HEK293 (cell line): Measurements from ENCODE around the gene RHOT1.

Experiments used
- BCL11A ChIP-seq: fragments of 450-650 bp; formaldehyde crosslinking; IDR thresholded peaks from 2 replicates; pipeline ENCODE4 v1.5.1; 2016; ENCODE audit warnings: low read depth, missing biosample characterization, missing genetic modification characterization
- GLI2 ChIP-seq: fragments of 450-650 bp; formaldehyde crosslinking; IDR thresholded peaks from 2 replicates; pipeline ENCODE4; 2017; ENCODE audit warnings: missing biosample characterization, missing genetic modification characterization, low read depth, borderline replicate concordance
- KLF10 ChIP-seq: fragments of 450-650 bp; IDR thresholded peaks from 2 replicates; pipeline ENCODE4 v1.5.1; 2018; ENCODE audit warnings: missing biosample characterization, mild to moderate bottlenecking, missing genetic modification characterization
- KLF16 ChIP-seq: fragments of 450-650 bp; formaldehyde crosslinking; IDR thresholded peaks from 2 replicates; pipeline ENCODE4 v1.5.1; 2017; ENCODE audit warnings: missing biosample characterization, missing genetic modification characterization
- KLF7 ChIP-seq: fragments of 450-650 bp; formaldehyde crosslinking; IDR thresholded peaks from 2 replicates; pipeline ENCODE4 v1.5.1; 2016; ENCODE audit warnings: missing biosample characterization, missing genetic modification characterization, borderline replicate concordance
- KLF8 ChIP-seq: fragments of 450-650 bp; formaldehyde crosslinking; IDR thresholded peaks from 2 replicates; pipeline ENCODE4 v1.5.1; 2016; ENCODE audit warnings: missing biosample characterization, missing genetic modification characterization
- MYNN ChIP-seq: fragments of 450-650 bp; formaldehyde crosslinking; IDR thresholded peaks from 2 replicates; pipeline ENCODE4 v1.5.1; 2016; ENCODE audit warnings: missing biosample characterization, missing genetic modification characterization, borderline replicate concordance
- OVOL3 ChIP-seq: fragments of 450-650 bp; formaldehyde crosslinking; IDR thresholded peaks from 2 replicates; pipeline ENCODE4 v1.5.1; 2016; ENCODE audit warnings: missing biosample characterization, missing genetic modification characterization
- REPIN1 ChIP-seq: fragments of 450-650 bp; formaldehyde crosslinking; IDR thresholded peaks from 2 replicates; pipeline ENCODE4 v1.5.1; 2017; ENCODE audit warnings: missing biosample characterization, missing genetic modification characterization, low read depth
- SP7 ChIP-seq: fragments of 450-650 bp; formaldehyde crosslinking; IDR thresholded peaks from 2 replicates; pipeline ENCODE4 v1.5.1; 2016; ENCODE audit warnings: missing biosample characterization, missing genetic modification characterization
- TCF7L2 ChIP-seq: IDR thresholded peaks from 2 replicates; pipeline ENCODE4 v1.6.1; 2011; ENCODE audit warnings: low read depth, mild to moderate bottlenecking, inconsistent platforms, low read length, moderate library complexity, borderline replicate concordance
- TRIM28 ChIP-seq: IDR thresholded peaks from 2 replicates; pipeline ENCODE4 v1.6.1; 2011; ENCODE audit warnings: low read length, control low read depth, borderline replicate concordance
- WT1 ChIP-seq: fragments of 450-650 bp; formaldehyde crosslinking; IDR thresholded peaks from 2 replicates; pipeline ENCODE4 v1.5.1; 2016; ENCODE audit warnings: missing biosample characterization, missing genetic modification characterization
- ZBTB48 ChIP-seq: fragments of 450-650 bp; formaldehyde crosslinking; IDR thresholded peaks from 2 replicates; pipeline ENCODE4 v1.5.1; 2016; ENCODE audit warnings: missing biosample characterization, missing genetic modification characterization
- ZNF112 ChIP-seq: fragments of 450-650 bp; formaldehyde crosslinking; IDR thresholded peaks from 2 replicates; pipeline ENCODE4 v1.5.0; 2017; ENCODE audit warnings: missing biosample characterization, missing genetic modification characterization
- ZNF132 ChIP-seq: fragments of 450-650 bp; formaldehyde crosslinking; IDR thresholded peaks from 2 replicates; pipeline ENCODE4 v1.5.1; 2017; ENCODE audit warnings: missing biosample characterization, missing genetic modification characterization, borderline replicate concordance
- ZNF138 ChIP-seq: fragments of 450-650 bp; formaldehyde crosslinking; IDR thresholded peaks from 2 replicates; pipeline ENCODE4 v1.5.1; 2016; ENCODE audit warnings: missing biosample characterization, missing genetic modification characterization, borderline replicate concordance
- ZNF174 ChIP-seq: fragments of 450-650 bp; formaldehyde crosslinking; IDR thresholded peaks from 2 replicates; pipeline ENCODE4 v1.5.0; 2017; ENCODE audit warnings: missing biosample characterization, mild to moderate bottlenecking, missing genetic modification characterization
- ZNF24 ChIP-seq: fragments of 450-650 bp; formaldehyde crosslinking; IDR thresholded peaks from 2 replicates; pipeline ENCODE4 v1.5.1; 2016; ENCODE audit warnings: missing biosample characterization, missing genetic modification characterization
- ZNF266 ChIP-seq: fragments of 450-650 bp; formaldehyde crosslinking; IDR thresholded peaks from 2 replicates; pipeline ENCODE4 v1.5.1; 2016; ENCODE audit warnings: missing biosample characterization, missing genetic modification characterization, low read depth
- ZNF292 ChIP-seq: fragments of 450-650 bp; formaldehyde crosslinking; IDR thresholded peaks from 2 replicates; pipeline ENCODE4 v1.5.1; 2016; ENCODE audit warnings: low read depth, missing biosample characterization, missing genetic modification characterization, borderline replicate concordance
- ZNF302 ChIP-seq: fragments of 450-650 bp; formaldehyde crosslinking; IDR thresholded peaks from 2 replicates; pipeline ENCODE4 v1.5.1; 2016; ENCODE audit warnings: missing biosample characterization, missing genetic modification characterization, low read depth
- ZNF335 ChIP-seq: fragments of 450-650 bp; formaldehyde crosslinking; conservative IDR thresholded peaks from 2 replicates; pipeline ENCODE4 v1.5.1; 2016; ENCODE audit warnings: missing biosample characterization, missing genetic modification characterization
- ZNF37A ChIP-seq: fragments of 450-650 bp; IDR thresholded peaks from 2 replicates; pipeline ENCODE4 v1.5.1; 2018; ENCODE audit warnings: missing biosample characterization, missing genetic modification characterization
- ZNF404 ChIP-seq: fragments of 450-650 bp; formaldehyde crosslinking; IDR thresholded peaks from 2 replicates; pipeline ENCODE4 v1.5.1; 2017; ENCODE audit warnings: missing biosample characterization, missing genetic modification characterization
- ZNF433 ChIP-seq: fragments of 450-650 bp; formaldehyde crosslinking; IDR thresholded peaks from 2 replicates; pipeline ENCODE4 v1.5.1; 2016; ENCODE audit warnings: missing biosample characterization, missing genetic modification characterization, low read depth
- ZNF501 ChIP-seq: fragments of 450-650 bp; formaldehyde crosslinking; IDR thresholded peaks from 2 replicates; pipeline ENCODE4 v1.5.1; 2016; ENCODE audit warnings: missing biosample characterization, missing genetic modification characterization
- ZNF514 ChIP-seq: fragments of 450-650 bp; formaldehyde crosslinking; IDR thresholded peaks from 2 replicates; pipeline ENCODE4 v1.5.1; 2016; ENCODE audit warnings: missing biosample characterization, missing genetic modification characterization
- ZNF549 ChIP-seq: fragments of 450-650 bp; IDR thresholded peaks from 2 replicates; pipeline ENCODE4 v1.5.1; 2018; ENCODE audit warnings: missing biosample characterization, missing genetic modification characterization, mild to moderate bottlenecking, inconsistent platforms, moderate library complexity
- ZNF555 ChIP-seq: fragments of 450-650 bp; formaldehyde crosslinking; conservative IDR thresholded peaks from 2 replicates; pipeline ENCODE4 v1.5.1; 2017; ENCODE audit warnings: missing biosample characterization, mild to moderate bottlenecking, missing genetic modification characterization, inconsistent platforms
- ZNF561 ChIP-seq: fragments of 450-650 bp; IDR thresholded peaks from 2 replicates; pipeline ENCODE4 v1.5.1; 2018; ENCODE audit warnings: missing biosample characterization, missing genetic modification characterization, borderline replicate concordance
- ZNF660 ChIP-seq: fragments of 450-650 bp; IDR thresholded peaks from 2 replicates; pipeline ENCODE4 v1.5.1; 2018; ENCODE audit warnings: missing biosample characterization, mild to moderate bottlenecking, missing genetic modification characterization
- ZNF677 ChIP-seq: fragments of 450-650 bp; IDR thresholded peaks from 2 replicates; pipeline ENCODE4 v1.5.0; 2018; ENCODE audit warnings: missing biosample characterization, mild to moderate bottlenecking, missing genetic modification characterization, moderate library complexity
- ZNF791 ChIP-seq: fragments of 450-650 bp; formaldehyde crosslinking; IDR thresholded peaks from 2 replicates; pipeline ENCODE4 v1.5.1; 2016; ENCODE audit warnings: missing biosample characterization, missing genetic modification characterization
- TF ChIP-seq, protein P1 (sequence below): fragments of 450-650 bp; formaldehyde crosslinking; IDR thresholded peaks from 2 replicates; pipeline ENCODE4 v1.5.1; 2017; ENCODE audit warnings: missing biosample characterization, missing genetic modification characterization
- TF ChIP-seq, protein P2 (sequence below): fragments of 450-650 bp; formaldehyde crosslinking; IDR thresholded peaks from 2 replicates; pipeline ENCODE4 v1.5.1; 2016; ENCODE audit warnings: missing biosample characterization, missing genetic modification characterization, borderline replicate concordance
- TF ChIP-seq, protein P3 (sequence below): fragments of 450-650 bp; formaldehyde crosslinking; IDR thresholded peaks from 2 replicates; pipeline ENCODE4; 2016; ENCODE audit warnings: missing biosample characterization, missing genetic modification characterization
- TF ChIP-seq, protein P4 (sequence below): fragments of 450-650 bp; formaldehyde crosslinking; IDR thresholded peaks from 2 replicates; pipeline ENCODE4 v1.5.1; 2016; ENCODE audit warnings: missing biosample characterization, missing genetic modification characterization

Gene RHOT1

DNA sequence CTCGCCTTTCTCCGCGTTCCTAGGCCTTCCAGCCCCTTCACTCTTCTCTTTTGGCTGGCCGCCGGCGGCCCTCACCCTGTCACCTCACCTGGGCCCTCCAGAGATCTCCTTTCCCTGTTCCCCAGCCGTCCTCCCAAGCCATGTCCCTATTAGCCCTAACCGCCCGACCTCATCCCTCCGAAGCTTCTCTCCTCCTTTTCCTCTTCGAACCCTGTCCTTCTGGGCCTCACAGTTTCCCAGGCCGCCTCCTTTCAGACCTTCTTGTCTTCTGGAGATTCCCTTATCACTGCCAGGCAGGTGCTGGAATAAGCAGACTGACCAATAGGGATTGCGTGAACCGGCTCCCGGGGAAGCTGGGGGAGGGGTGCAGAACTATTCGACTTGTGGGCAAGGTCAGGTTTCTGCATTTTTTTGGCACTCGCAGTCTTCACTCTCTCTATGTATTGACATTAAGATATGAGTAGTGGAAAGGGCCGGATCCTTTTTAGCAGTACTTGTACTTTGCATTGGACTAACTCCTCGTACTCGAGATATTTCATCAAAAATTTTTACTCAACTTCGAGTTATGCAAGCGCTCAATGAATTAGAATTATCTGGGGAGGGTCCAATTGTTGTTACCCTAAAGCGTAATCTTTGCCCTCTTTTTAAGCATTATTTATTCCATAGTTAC lies 690 bp downstream of the RHOT1 start (continued):
- TF ChIP-seq KLF7 (tag by site-specific recombination) (no peak), ZNF112 (tag by site-specific recombination) (no peak), KLF10 (tag by site-specific recombination) (no peak), ZNF549 (no peak), MYNN (tag by site-specific recombination) (no peak), TRIM28 (no peak), ZNF335 (no peak; the same call in none of the 2 replicates), ZNF514 (tag by site-specific recombination) (no peak), ZNF24 (tag by site-specific recombination) (peak; percentile 15; the same call in 1 of the 2 replicates), ZNF501 (tag by site-specific recombination) (peak; percentile 65; the same call in 1 of the 2 replicates), ZNF292 (tag by site-specific recombination) (no peak), KLF16 (tag by site-specific recombination) (peak; percentile 53; the same call in 1 of the 2 replicates), ZNF660 (tag by site-specific recombination) (no peak), SP7 (no peak), ZNF138 (tag by site-specific recombination) (no peak), WT1 (tag by site-specific recombination) (peak; percentile 52; the same call in 1 of the 2 replicates), TCF7L2 (no peak), GLI2 (tag by site-specific recombination) (no peak), ZNF37A (tag by site-specific recombination) (no peak), BCL11A (tag by site-specific recombination) (peak; percentile 49; the same call in 1 of the 2 replicates), OVOL3 (no peak), REPIN1 (tag by site-specific recombination) (no peak), KLF8 (tag by site-specific recombination) (peak; percentile 41; the same call in 1 of the 2 replicates), ZBTB48 (tag by site-specific recombination) (peak; percentile 92), ZNF174 (tag by site-specific recombination) (no peak), ZNF433 (tag by site-specific recombination) (no peak), ZNF677 (tag by site-specific recombination) (no peak), ZNF561 (no peak), ZNF132 (no peak), ZNF404 (tag by site-specific recombination) (no peak), ZNF266 (tag by site-specific recombination) (no peak), ZNF302 (tag by site-specific recombination) (no peak), ZNF555 (no peak), ZNF791 (tag by site-specific recombination) (no peak)
- TF ChIP-seq, protein P1, sequence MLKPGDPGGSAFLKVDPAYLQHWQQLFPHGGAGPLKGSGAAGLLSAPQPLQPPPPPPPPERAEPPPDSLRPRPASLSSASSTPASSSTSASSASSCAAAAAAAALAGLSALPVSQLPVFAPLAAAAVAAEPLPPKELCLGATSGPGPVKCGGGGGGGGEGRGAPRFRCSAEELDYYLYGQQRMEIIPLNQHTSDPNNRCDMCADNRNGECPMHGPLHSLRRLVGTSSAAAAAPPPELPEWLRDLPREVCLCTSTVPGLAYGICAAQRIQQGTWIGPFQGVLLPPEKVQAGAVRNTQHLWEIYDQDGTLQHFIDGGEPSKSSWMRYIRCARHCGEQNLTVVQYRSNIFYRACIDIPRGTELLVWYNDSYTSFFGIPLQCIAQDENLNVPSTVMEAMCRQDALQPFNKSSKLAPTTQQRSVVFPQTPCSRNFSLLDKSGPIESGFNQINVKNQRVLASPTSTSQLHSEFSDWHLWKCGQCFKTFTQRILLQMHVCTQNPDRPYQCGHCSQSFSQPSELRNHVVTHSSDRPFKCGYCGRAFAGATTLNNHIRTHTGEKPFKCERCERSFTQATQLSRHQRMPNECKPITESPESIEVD (tag by site-specific recombination) = no peak
- TF ChIP-seq, protein P2, sequence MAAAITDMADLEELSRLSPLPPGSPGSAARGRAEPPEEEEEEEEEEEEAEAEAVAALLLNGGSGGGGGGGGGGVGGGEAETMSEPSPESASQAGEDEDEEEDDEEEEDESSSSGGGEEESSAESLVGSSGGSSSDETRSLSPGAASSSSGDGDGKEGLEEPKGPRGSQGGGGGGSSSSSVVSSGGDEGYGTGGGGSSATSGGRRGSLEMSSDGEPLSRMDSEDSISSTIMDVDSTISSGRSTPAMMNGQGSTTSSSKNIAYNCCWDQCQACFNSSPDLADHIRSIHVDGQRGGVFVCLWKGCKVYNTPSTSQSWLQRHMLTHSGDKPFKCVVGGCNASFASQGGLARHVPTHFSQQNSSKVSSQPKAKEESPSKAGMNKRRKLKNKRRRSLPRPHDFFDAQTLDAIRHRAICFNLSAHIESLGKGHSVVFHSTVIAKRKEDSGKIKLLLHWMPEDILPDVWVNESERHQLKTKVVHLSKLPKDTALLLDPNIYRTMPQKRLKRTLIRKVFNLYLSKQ (tag by site-specific recombination) = no peak
- TF ChIP-seq, protein P3, sequence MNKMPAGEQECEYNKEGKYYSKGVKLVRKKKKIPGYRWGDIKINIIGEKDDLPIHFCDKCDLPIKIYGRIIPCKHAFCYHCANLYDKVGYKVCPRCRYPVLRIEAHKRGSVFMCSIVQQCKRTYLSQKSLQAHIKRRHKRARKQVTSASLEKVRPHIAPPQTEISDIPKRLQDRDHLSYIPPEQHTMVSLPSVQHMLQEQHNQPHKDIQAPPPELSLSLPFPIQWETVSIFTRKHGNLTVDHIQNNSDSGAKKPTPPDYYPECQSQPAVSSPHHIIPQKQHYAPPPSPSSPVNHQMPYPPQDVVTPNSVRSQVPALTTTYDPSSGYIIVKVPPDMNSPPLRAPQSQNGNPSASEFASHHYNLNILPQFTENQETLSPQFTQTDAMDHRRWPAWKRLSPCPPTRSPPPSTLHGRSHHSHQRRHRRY (tag by site-specific recombination) = no peak
- TF ChIP-seq, protein P4, sequence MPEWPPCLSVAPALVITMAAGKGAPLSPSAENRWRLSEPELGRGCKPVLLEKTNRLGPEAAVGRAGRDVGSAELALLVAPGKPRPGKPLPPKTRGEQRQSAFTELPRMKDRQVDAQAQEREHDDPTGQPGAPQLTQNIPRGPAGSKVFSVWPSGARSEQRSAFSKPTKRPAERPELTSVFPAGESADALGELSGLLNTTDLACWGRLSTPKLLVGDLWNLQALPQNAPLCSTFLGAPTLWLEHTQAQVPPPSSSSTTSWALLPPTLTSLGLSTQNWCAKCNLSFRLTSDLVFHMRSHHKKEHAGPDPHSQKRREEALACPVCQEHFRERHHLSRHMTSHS (tag by site-specific recombination) = no peak
